AG04450 (cell line): ENCODE data around the gene SDF2. TPM values are rescaled to one million over a fixed set of nuclear protein-coding genes. Genes with fewer than 3 reads are reported as not detected.

Source experiments
- CTCF ChIA-PET: fragments of 300-600, 350-600 bp; formaldehyde crosslinking; extraction: SDS; loops from one replicate; lab custom pipeline; 2022; ENCODE audit warnings: antibody characterized with exemption, inconsistent platforms; lab: Charles Lee
- POLR2A ChIA-PET: fragments of 350-600 bp; formaldehyde crosslinking; extraction: SDS; loops from one replicate; lab custom pipeline; 2021; ENCODE audit warnings: antibody characterized with exemption, inconsistent platforms; lab: Yijun Ruan, JAX
- DNase-seq: peaks from one replicate; pipeline ENCODE4 v3.0.0-alpha.2; 2011; ENCODE audit warnings: low read depth, low spot score
- H3K27ac ChIP-seq: one replicate; pipeline ENCODE4 v1.5.1; 2012; ENCODE audit warnings: low read depth, low read length, control low read depth
- H3K27me3 ChIP-seq: one replicate; pipeline ENCODE4 v1.6.0; 2012; ENCODE audit warnings: low read length; ENCODE audit not compliant: control insufficient read depth, insufficient read depth
- H3K4me3 ChIP-seq: 2 replicates; pipeline ENCODE4 v1.5.1; 2011; ENCODE audit warnings: mild to moderate bottlenecking, low read depth, low read length, control low read depth
- H3K9me3 ChIP-seq: 2 replicates; pipeline ENCODE4 v1.5.1; 2012; ENCODE audit warnings: low read length; ENCODE audit not compliant: control insufficient read depth, insufficient read depth
- CTCF ChIP-seq: IDR thresholded peaks from 2 replicates; pipeline ENCODE4 v1.5.1; 2011; ENCODE audit warnings: low read depth, low read length, control low read depth, inconsistent platforms
- polyA plus RNA-seq: library from polyadenylated mRNA; depleted of rRNA; stranded (reverse); fragments of >200 nt; gene quantifications from 2 replicates; pipeline ENCODE4 v1.2.3, GENCODE V29; 2011; rRNA removed

Gene SDF2
- polyA plus RNA-seq, 1 experiment = 76.1 TPM

GRCh38 chr17:28599311-28600184 is 62.2 kb downstream of the SDF2 start:
- POLR2A ChIA-PET = interaction anchor here (1.0 kb wide), 1 partner anchor 120 kb away, joined by 3 read pairs; no protein-coding TSS in a partner anchor

GRCh38 chr17:28598799-28599310 is 62.9 kb downstream of the SDF2 start, which contains the start of gene SPAG5:
Gene SPAG5 (minus strand): TSS chr17:28599025. CDS start chr17:28598946, 79 bp downstream.
- DNase-seq = peak; percentile 60
- ChIA-PET CTCF (interaction anchor here (1.2 kb wide), 1 partner anchor 14 kb away, joined by 4 read pairs; no protein-coding TSS in a partner anchor), POLR2A (interaction anchor here (0.6 to 1.0 kb wide), 2 partner anchors 12 to 121 kb away, joined by 3 to 4 read pairs; no protein-coding TSS in a partner anchor)
- TF ChIP-seq CTCF = no peak
- H3K27me3 ChIP-seq = no peaks in the 10 kb centered on the region
- peak within 1 kb of the TSS; percentile 97 for H3K27ac ChIP-seq
- peak within 1 kb of the TSS; percentile 88 for H3K4me3 ChIP-seq
- H3K9me3 ChIP-seq = no peaks in the 10 kb centered on the region; the same call in 1 of the 2 replicates

More at GRCh38 chr17:28599311-28600184, 62.2 kb downstream of the SDF2 start:
- CTCF ChIA-PET = interaction anchor here (1.2 kb wide), 1 partner anchor 14 kb away, joined by 4 read pairs; no protein-coding TSS in a partner anchor
- no peaks in the 10 kb centered on the region; the same call in 1 of the 2 replicates for H3K9me3 ChIP-seq
- no peaks in the 10 kb centered on the region for H3K27me3 ChIP-seq
- H3K27ac ChIP-seq = peak overlapping the region; percentile 97
- H3K4me3 ChIP-seq = peak overlapping the region; percentile 88
- DNase-seq = peak; percentile 58
- no peak for TF ChIP-seq CTCF

- no peaks in the 10 kb centered on the region for H3K27me3 ChIP-seq
- ChIA-PET POLR2A (interaction anchor here (0.6 kb wide), 1 partner anchor 12 kb away, joined by 4 read pairs; no protein-coding TSS in a partner anchor), CTCF (no interaction called here)
- peak overlapping the region; percentile 88 for H3K4me3 ChIP-seq
- no peaks in the 10 kb centered on the region; the same call in 1 of the 2 replicates for H3K9me3 ChIP-seq
- no peak for TF ChIP-seq CTCF
- no peak overlapping the region for H3K27ac ChIP-seq
- DNase-seq = no peak
Observed at GRCh38 chr17:28598389-28598788, 63.3 kb downstream of the SDF2 start.

Other genes with a start within 250 kb of the SDF2 start
- gene SLC13A2, start 188.3 kb downstream of the SDF2 start, polyA plus RNA-seq = not detected in 2 replicates
- not detected in 2 replicates for gene FOXN1, start 155.6 kb downstream of the SDF2 start, polyA plus RNA-seq
- 51.2 and 54.3 TPM in 2 replicates for gene UNC119, start 109.3 kb downstream of the SDF2 start, polyA plus RNA-seq
- gene PIGS, start 90.4 kb downstream of the SDF2 start, polyA plus RNA-seq = 51.8 and 64.8 TPM in 2 replicates
- 46.3 and 48.6 TPM in 2 replicates for gene ALDOC, start 85.0 kb downstream of the SDF2 start, polyA plus RNA-seq
- gene SPAG5, start 62.9 kb downstream of the SDF2 start, polyA plus RNA-seq = 17.0 and 17.4 TPM in 2 replicates
- 4.6 and 6.0 TPM in 2 replicates for gene RSKR, start 47.7 kb downstream of the SDF2 start, polyA plus RNA-seq
- gene BLTP2, start 16.7 kb downstream of the SDF2 start, polyA plus RNA-seq = 141 and 156 TPM in 2 replicates
- 41.0 and 52.2 TPM in 2 replicates for gene SUPT6H, start 299 bp upstream of the SDF2 start, polyA plus RNA-seq
- gene PROCA1, start 50.0 kb upstream of the SDF2 start, polyA plus RNA-seq = 0.51 and 0.52 TPM in 2 replicates
- gene RAB34, start 56.0 kb upstream of the SDF2 start, polyA plus RNA-seq = 389 and 428 TPM in 2 replicates
- gene RPL23A, start 58.1 kb upstream of the SDF2 start, polyA plus RNA-seq = 1,337 and 1,690 TPM in 2 replicates
- 11.8 and 13.1 TPM in 2 replicates for gene TLCD1, start 64.3 kb upstream of the SDF2 start, polyA plus RNA-seq
- 2.5 and 3.0 TPM in 2 replicates for gene NEK8, start 66.9 kb upstream of the SDF2 start, polyA plus RNA-seq
- gene TRAF4, start 82.1 kb upstream of the SDF2 start, polyA plus RNA-seq = 26.1 and 38.8 TPM in 2 replicates
- 8.3 and 11.0 TPM in 2 replicates for gene FAM222B, start 180.9 kb upstream of the SDF2 start, polyA plus RNA-seq
- 45.7 and 54.4 TPM in 2 replicates for gene ERAL1, start 193.1 kb upstream of the SDF2 start, polyA plus RNA-seq
- 80.5 and 83.9 TPM in 2 replicates for gene FLOT2, start 235.8 kb upstream of the SDF2 start, polyA plus RNA-seq
- 2.9 and 3.1 TPM in 2 replicates for gene DHRS13, start 241.2 kb upstream of the SDF2 start, polyA plus RNA-seq